Activated CD4-positive, alpha-beta memory T cell treated with anti-CD3 and anti-CD28 coated beads for 36 hours (primary cell): ENCODE results near the gene OSGIN1. TPM values are rescaled to one million over a fixed set of nuclear protein-coding genes. Genes with fewer than 3 reads are reported as not detected.

Experiments
- CTCF ChIA-PET: fragments of 350-600 bp; sonication (Branson Sonifier 250); formaldehyde crosslinking; loops from one replicate; lab custom pipeline; 2021; ENCODE audit warnings: antibody characterized with exemption, inconsistent platforms; lab: Charles Lee
- POLR2A ChIA-PET: fragments of 350-600 bp; sonication (Branson Sonifier 250); formaldehyde crosslinking; loops from one replicate; lab custom pipeline; 2021; ENCODE audit warnings: antibody characterized with exemption; lab: Charles Lee
- DNase-seq: peaks from one replicate; pipeline ENCODE4 v3.0.0-alpha.2; 2020
- H3K27ac Mint-ChIP-seq: one replicate; pipeline ENCODE4 v1.8.0; 2021; ENCODE audit warnings: mixed read lengths
- H3K27me3 Mint-ChIP-seq: one replicate; pipeline ENCODE4 v1.8.0; 2021; ENCODE audit warnings: mixed read lengths
- H3K36me3 Mint-ChIP-seq: one replicate; pipeline ENCODE4 v1.8.0; 2021; ENCODE audit warnings: mixed read lengths
- H3K4me1 Mint-ChIP-seq: one replicate; pipeline ENCODE4 v1.8.0; 2021; ENCODE audit warnings: low read depth, mixed read lengths
- H3K4me3 Mint-ChIP-seq: one replicate; pipeline ENCODE4 v1.8.0; 2021; ENCODE audit warnings: mild to moderate bottlenecking, mixed read lengths
- H3K9me3 Mint-ChIP-seq: one replicate; pipeline ENCODE4 v1.8.0; 2021; ENCODE audit warnings: mixed read lengths
- intact Hi-C: fragments of 100-400 bp; cut with micrococcal nuclease; formaldehyde crosslinking; loops from one replicate; pipeline ENCODE4 v1.15.1; 2023
- total RNA-seq, 2 experiments: library from RNA; stranded (reverse); gene quantifications; one replicate each; pipeline ENCODE4 v1.2.3, GENCODE V29; 2021

Gene OSGIN1
- total RNA-seq, 2 experiments from 2014 or later, result 0.34 to 0.40 TPM

DNA sequence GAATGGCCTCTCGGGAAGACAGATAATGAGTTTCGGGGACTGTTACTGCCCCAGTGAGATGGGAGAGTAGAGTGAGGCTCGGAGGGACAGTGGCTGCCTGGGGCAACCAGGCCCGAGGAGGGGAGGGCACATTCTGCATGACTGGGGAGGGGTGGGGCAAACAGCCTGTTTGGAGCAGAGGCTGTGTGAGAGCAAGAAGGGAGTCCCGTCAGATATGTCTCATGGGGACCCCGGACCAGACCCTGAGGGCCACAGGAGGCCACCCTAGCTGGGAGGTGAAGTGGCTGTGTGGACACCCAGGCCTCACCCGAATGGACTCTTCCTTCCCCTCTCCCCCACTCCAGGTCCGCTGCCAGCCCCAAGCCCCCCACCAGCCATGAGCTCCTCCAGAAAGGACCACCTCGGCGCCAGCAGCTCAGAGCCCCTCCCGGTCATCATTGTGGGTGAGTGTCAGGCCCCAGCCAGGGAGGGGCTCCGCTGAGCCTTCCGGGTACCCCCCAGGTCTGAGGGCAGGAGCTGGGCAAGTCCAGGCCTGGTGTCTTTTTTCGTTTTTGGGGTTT is 4.3 kb downstream of the OSGIN1 start:
- Mint-ChIP-seq H3K27ac (no peak overlapping the region), H3K9me3 (no peaks in the 10 kb centered on the region), H3K36me3 (no peaks in the 10 kb centered on the region), H3K4me3 (no peak overlapping the region), H3K4me1 (peaks cover 8% of the 10 kb centered on the region), H3K27me3 (peaks cover 21% of the 10 kb centered on the region)
- intact Hi-C loops, result no loop called here
- ChIA-PET POLR2A (interaction anchor here (0.9 kb wide), 1 partner anchor 104 kb away, joined by 3 read pairs; no protein-coding TSS in a partner anchor), CTCF (interaction anchor here (0.6 to 6.8 kb wide), 12 partner anchors 28 to 1062 kb away, joined by 3 to 110 read pairs (median 4); partner anchors contain the start of gene TAF1C)
- no peak for DNase-seq

DNA sequence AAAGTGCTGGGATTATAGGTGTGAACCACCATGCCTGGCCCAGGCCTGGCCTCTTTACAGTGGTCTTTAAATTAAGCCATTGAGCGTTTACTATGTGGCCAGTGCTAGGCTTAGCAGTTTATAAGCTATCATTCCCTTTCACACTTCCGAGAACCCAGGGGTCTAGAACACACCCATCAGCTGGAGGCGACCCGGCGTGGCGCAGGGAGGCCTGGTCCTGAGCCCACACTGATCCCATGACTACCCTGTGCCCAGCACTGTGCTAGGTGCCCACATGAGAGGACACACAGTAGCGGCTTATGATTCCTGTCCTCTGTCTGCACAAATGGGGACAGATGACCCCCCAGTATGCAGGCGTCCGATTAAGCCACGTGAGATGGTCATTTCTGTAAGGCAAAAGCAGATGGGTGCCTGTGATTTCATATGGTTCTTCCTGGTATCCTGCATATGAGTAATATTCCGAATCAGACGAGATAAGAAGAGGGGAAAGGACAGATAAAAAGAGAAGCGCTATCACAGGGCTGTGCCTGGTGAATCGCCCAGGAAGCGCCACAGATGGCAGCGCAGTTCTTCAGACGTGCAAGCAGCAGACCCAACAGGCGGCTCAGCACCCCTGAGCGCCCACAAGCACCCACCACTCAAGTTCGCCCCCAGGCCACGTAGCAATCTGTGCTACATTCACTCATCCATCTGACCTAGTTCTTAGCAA is 5.3 kb downstream of the OSGIN1 start:
- ChIA-PET POLR2A (interaction anchor here (0.9 kb wide), 1 partner anchor 103 kb away, joined by 3 read pairs; no protein-coding TSS in a partner anchor), CTCF (interaction anchor here (0.6 to 6.8 kb wide), 6 partner anchors 105 to 1061 kb away, joined by 3 to 110 read pairs (median 3); partner anchors contain the start of gene TAF1C)
- Mint-ChIP-seq H3K36me3 (no peaks in the 10 kb centered on the region), H3K27me3 (peaks cover 20% of the 10 kb centered on the region), H3K4me1 (peaks cover 2% of the 10 kb centered on the region), H3K27ac (no peak overlapping the region), H3K9me3 (no peaks in the 10 kb centered on the region), H3K4me3 (no peak overlapping the region)
- no peak for DNase-seq
- intact Hi-C loops, result no loop called here

DNA sequence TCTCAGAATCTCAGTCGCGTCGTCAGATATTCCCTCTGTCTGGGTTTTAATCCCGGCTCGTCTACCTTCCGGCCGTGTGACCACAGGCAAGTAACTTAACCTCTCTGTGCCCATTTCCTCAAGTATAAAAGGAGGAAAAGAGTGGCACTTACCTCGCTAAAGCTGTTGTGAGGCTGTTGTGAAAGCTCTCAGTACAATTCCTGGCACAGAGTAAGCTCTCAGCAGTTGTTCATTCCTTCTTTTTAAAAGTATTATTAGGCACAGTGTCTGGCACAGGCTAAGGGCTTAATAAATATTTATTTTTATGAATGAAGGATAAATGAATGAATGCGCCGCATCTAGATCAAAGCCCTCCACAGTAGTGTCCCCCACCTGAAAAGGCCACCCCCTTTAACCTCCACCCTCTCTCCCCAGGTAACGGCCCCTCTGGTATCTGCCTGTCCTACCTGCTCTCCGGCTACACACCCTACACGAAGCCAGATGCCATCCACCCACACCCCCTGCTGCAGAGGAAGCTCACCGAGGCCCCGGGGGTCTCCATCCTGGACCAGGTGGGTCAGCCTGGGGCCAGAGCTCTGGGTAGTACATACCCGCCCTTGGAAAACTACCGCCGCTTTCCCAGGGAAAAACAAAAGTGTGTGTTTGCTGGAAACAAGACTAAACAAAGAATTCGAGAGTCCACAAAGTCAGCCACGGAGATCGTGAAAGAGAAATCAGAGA is 6.0 kb downstream of the OSGIN1 start:
- H3K36me3 Mint-ChIP-seq, result no peaks in the 10 kb centered on the region
- H3K9me3 Mint-ChIP-seq, result no peaks in the 10 kb centered on the region
- H3K27me3 Mint-ChIP-seq, result peaks cover 18% of the 10 kb centered on the region
- no peak overlapping the region for H3K4me3 Mint-ChIP-seq
- no peak overlapping the region for H3K27ac Mint-ChIP-seq
- ChIA-PET POLR2A (no interaction called here), CTCF (interaction anchor here (1.8 to 6.8 kb wide), 2 partner anchors 105 to 217 kb away, joined by 4 to 110 read pairs; no protein-coding TSS in a partner anchor)
- intact Hi-C loops, result no loop called here
- peaks cover under 1% of the 10 kb centered on the region for H3K4me1 Mint-ChIP-seq
- DNase-seq, result no peak

DNA sequence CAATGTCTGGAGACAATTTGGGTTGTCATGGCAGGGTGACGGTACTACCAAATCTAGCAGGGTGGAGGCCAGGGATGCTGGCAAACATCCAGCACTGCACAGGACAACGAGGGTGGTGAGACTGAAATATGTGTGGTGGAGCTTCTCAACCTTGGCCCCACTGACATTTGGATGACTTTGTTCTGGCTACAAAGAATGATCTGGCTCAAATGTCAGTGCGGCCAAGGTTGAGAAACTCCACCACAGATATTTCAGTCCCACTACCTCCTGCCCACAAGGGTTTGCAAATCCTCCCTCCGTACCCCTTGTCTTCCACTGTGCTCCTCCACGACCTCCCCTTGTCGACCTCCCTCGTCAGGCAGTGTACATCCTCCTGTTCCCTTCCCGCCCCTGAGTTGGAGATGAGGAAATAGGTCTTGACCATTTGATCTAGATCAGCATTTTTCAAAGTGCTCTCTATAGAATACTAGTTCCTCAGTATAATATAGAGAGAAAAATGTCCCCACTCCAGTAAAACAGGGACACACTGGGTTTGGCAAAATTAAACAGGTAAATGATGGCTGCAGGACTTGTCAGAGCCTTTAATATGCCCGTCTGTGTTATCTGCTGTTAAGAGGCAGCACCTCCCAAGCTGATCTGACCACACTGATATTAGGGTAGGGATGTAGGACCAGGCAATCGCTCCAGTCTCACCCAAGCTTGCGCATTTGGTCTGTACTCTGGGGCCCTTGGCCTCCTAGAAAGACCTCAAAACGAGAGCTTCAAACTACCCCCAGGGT is 6.8 kb downstream of the OSGIN1 start:
- Mint-ChIP-seq H3K27ac (no peak overlapping the region), H3K4me3 (no peak overlapping the region), H3K36me3 (no peaks in the 10 kb centered on the region), H3K27me3 (peaks cover 9% of the 10 kb centered on the region), H3K9me3 (no peaks in the 10 kb centered on the region), H3K4me1 (no peaks in the 10 kb centered on the region)
- ChIA-PET POLR2A (no interaction called here), CTCF (interaction anchor here (6.8 kb wide), 1 partner anchor 104 kb away, joined by 110 read pairs; no protein-coding TSS in a partner anchor)
- intact Hi-C loops, result no loop called here
- DNase-seq, result no peak

DNA sequence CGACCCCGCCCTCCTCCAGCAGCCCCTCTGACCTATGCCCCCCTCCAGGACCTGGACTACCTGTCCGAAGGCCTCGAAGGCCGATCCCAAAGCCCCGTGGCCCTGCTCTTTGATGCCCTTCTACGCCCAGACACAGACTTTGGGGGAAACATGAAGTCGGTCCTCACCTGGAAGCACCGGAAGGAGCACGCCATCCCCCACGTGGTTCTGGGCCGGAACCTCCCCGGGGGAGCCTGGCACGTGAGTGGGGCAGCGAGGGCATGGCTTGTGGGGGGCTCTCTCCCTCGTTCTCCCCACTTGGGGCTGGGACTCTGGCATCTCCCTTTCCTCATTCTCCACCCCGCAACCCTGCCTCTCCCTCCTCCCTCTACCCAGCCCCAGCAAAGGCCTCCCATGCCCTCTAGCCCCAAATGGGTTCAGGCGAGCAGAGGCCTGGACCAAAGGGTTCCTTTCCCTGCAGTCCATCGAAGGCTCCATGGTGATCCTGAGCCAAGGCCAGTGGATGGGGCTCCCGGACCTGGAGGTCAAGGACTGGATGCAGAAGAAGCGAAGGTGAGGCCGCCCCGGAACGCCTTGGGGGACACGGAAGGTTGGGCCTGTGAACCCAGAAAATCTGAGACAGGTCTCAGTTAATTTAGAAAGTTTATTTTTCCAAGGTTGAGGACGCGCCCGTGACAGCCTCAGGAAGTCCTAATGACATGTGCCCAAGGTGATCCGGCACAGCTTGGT is 7.6 kb downstream of the OSGIN1 start:
- CTCF ChIA-PET, result interaction anchor here (0.6 kb wide), 2 partner anchors 226 to 333 kb away, joined by 3 read pairs; partner anchors contain the start of gene TAF1C
- Mint-ChIP-seq H3K9me3 (no peaks in the 10 kb centered on the region), H3K27me3 (peaks cover 4% of the 10 kb centered on the region), H3K4me1 (no peaks in the 10 kb centered on the region), H3K27ac (no peak overlapping the region), H3K4me3 (no peak overlapping the region), H3K36me3 (no peaks in the 10 kb centered on the region)
- POLR2A ChIA-PET, result no interaction called here
- no peak for DNase-seq
- intact Hi-C loops, result no loop called here

DNA sequence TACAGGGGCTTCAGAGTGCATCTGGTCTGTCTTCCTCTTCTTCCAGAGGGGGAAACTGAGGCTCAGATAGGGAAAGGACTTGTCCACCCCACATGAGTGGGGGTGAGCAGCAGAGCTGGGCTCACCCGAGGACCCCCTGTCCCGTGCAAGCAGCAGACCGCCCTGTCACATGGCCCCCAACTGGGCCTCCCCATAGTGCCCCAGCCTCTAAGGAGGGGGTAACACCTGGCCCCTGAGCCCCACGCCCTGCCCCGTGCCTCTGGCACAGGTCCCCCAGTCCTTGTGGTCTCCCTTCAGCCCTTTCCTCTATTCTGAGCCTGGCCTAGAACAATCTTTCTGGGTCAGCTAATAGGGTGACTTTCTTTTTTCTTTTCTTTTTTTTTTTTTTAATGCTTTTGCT is 8.6 kb downstream of the OSGIN1 start:
- H3K4me1 Mint-ChIP-seq, result no peaks in the 10 kb centered on the region
- intact Hi-C loops, result no loop called here
- DNase-seq, result no peak
- no peak overlapping the region for H3K27ac Mint-ChIP-seq
- H3K9me3 Mint-ChIP-seq, result no peaks in the 10 kb centered on the region
- peaks cover 2% of the 10 kb centered on the region for H3K27me3 Mint-ChIP-seq
- ChIA-PET POLR2A (no interaction called here), CTCF (interaction anchor here (0.6 kb wide), 1 partner anchor 333 kb away, joined by 3 read pairs; no protein-coding TSS in a partner anchor)
- no peaks in the 10 kb centered on the region for H3K36me3 Mint-ChIP-seq
- no peak overlapping the region for H3K4me3 Mint-ChIP-seq

DNA sequence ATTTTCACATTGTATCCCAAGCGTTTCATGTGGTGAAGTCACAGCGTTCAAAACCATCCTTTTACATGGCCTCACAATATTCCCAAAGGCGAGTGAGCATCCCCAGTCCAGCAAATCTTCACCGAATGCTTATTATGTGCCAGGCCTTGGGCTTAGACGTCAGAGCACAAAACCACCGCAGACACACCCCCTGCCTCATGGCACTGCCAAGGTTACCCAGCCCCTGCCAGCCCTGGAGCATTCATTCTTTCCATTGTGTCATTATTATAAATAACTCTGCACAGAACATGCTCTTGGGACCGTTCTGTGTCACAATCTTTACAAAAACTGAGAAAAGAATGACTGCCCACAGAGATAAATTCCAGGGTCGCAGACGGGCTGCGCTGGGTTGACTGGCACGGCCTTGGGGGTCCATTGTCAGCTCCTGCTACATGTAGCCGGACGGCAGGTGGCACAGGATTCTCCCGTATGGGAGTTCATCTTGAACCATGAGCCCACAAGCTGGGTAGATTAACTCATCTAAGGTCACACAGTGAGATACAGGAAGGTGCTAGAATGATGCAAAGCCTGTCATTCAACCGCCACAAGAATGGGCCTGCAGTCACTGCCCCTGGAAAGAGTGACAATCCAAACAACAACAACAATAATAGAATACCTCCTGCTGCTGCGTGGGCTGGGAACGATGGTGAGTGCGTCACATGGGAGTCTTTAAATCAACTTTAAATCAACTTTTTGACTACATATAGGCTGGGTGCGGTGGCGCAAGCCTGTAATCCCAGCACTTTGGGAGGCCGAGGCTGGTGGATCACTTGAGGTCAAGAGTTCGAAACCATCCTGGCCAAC is 10.5 kb downstream of the OSGIN1 start:
- Mint-ChIP-seq H3K27ac (no peak overlapping the region), H3K36me3 (no peaks in the 10 kb centered on the region), H3K9me3 (no peaks in the 10 kb centered on the region), H3K4me3 (no peak overlapping the region), H3K4me1 (peaks cover 2% of the 10 kb centered on the region), H3K27me3 (peaks cover 3% of the 10 kb centered on the region)
- DNase-seq, result no peak
- POLR2A ChIA-PET, result no interaction called here
- intact Hi-C loops, result no loop called here
- CTCF ChIA-PET, result interaction anchor here (0.8 kb wide), 1 partner anchor 224 kb away, joined by 3 read pairs; the partner anchor contains the start of gene TAF1C

DNA sequence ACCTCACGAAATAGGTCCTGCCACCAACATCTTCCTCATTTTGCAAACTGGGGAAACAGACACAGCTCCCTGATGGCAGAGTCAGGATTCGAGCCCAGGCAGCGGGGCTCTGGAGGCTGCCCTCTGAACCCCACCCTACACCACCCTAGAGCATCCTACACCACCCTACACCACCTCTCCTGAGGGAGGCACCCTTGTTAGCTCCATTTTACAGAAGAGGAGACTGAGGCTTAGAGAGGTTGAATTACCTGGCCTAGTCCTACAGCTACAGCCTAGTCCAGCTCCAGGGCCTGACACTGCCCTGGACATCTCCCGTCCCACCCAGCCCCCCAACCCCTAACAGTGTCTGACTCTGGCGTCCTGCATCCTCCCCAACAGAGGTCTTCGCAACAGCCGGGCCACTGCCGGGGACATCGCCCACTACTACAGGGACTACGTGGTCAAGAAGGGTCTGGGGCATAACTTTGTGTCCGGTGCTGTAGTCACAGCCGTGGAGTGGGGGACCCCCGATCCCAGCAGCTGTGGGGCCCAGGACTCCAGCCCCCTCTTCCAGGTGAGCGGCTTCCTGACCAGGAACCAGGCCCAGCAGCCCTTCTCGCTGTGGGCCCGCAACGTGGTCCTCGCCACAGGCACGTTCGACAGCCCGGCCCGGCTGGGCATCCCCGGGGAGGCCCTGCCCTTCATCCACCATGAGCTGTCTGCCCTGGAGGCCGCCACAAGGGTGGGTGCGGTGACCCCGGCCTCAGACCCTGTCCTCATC is 11.8 kb downstream of the OSGIN1 start:
- no peak overlapping the region for H3K4me3 Mint-ChIP-seq
- CTCF ChIA-PET, result interaction anchor here (0.8 to 1.5 kb wide), 2 partner anchors 99 to 222 kb away, joined by 3 read pairs; partner anchors contain the start of gene TAF1C
- POLR2A ChIA-PET, result no interaction called here
- no peaks in the 10 kb centered on the region for H3K36me3 Mint-ChIP-seq
- H3K4me1 Mint-ChIP-seq, result peaks cover 2% of the 10 kb centered on the region
- intact Hi-C loops, result no loop called here
- H3K27ac Mint-ChIP-seq, result no peak overlapping the region
- H3K27me3 Mint-ChIP-seq, result peaks cover 9% of the 10 kb centered on the region
- no peaks in the 10 kb centered on the region for H3K9me3 Mint-ChIP-seq
- no peak for DNase-seq

DNA sequence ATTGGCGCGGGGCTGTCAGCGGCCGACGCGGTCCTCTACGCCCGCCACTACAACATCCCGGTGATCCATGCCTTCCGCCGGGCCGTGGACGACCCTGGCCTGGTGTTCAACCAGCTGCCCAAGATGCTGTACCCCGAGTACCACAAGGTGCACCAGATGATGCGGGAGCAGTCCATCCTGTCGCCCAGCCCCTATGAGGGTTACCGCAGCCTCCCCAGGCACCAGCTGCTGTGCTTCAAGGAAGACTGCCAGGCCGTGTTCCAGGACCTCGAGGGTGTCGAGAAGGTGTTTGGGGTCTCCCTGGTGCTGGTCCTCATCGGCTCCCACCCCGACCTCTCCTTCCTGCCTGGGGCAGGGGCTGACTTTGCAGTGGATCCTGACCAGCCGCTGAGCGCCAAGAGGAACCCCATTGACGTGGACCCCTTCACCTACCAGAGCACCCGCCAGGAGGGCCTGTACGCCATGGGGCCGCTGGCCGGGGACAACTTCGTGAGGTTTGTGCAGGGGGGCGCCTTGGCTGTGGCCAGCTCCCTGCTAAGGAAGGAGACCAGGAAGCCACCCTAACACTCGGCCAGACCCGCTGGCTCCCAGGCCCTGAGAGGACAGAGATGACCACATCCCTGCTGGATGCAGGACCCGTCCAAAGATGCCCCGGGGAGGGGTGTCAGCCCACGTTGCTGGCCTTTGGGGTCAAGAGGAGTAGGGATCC is 12.6 kb downstream of the OSGIN1 start:
- Mint-ChIP-seq H3K27me3 (peaks cover 11% of the 10 kb centered on the region), H3K4me3 (no peak overlapping the region), H3K27ac (no peak overlapping the region), H3K4me1 (peaks cover 2% of the 10 kb centered on the region), H3K36me3 (no peaks in the 10 kb centered on the region), H3K9me3 (no peaks in the 10 kb centered on the region)
- no peak for DNase-seq
- ChIA-PET POLR2A (no interaction called here), CTCF (interaction anchor here (0.6 to 1.5 kb wide), 2 partner anchors 99 to 805 kb away, joined by 3 to 4 read pairs; no protein-coding TSS in a partner anchor)
- intact Hi-C loops, result no loop called here
